Upper lobe of left lung (tissue), 4 donors: ENCODE results near the gene DNLZ.
"Not testable (repeated sequence)": the region's sequence is repeated elsewhere in the genome, so short reads cannot be mapped to it uniquely, and the experiment has no call there.

Source experiments
- CTCF ChIP-seq, 6 experiments: fragments of 450-650 bp in 4 of 6; fragments of 200-600 bp in 2 of 6; sonication (generic) in 2 of 6; IDR thresholded peaks; one replicate each; pipeline ENCODE4 v1.5.1; 2016 to 2019; ENCODE audit warnings: antibody characterized with exemption in 6 of 6
- EP300 ChIP-seq, 4 donors: sonication (generic); formaldehyde crosslinking; IDR thresholded peaks; one replicate each; pipeline ENCODE4 v1.5.1; 2017; ENCODE audit warnings: antibody characterized with exemption in 4 of 4, control low read depth in 2 of 4
- POLR2A ChIP-seq, 4 donors: fragments of 450-650 bp; IDR thresholded peaks; one replicate each; pipeline ENCODE4 v1.5.1; 2016 to 2017; ENCODE audit warnings: antibody characterized with exemption in 4 of 4, mild to moderate bottlenecking in 2 of 4

GRCh38 chr9:136405904-136406303, 42.4 kb upstream of the DNLZ start:
- not testable (repeated sequence) for TF ChIP-seq POLR2A, CTCF, EP300 (IDR thresholded peaks at IDR 0.05)
